ENCODE data around the gene PAM.

PAM gene

GRCh38 chr5:102781786-102782185 lies 26.7 kb downstream of the PAM start:
- DNase-seq (ENCODE audit: low spot score) = no peak

GRCh38 chr5:102782217-102782872 lies 27.2 kb downstream of the PAM start:
- DNase-seq (ENCODE audit: low spot score) = no peak

GRCh38 chr5:102787134-102787533 lies 32.0 kb downstream of the PAM start:
- DNase-seq (ENCODE audit: low spot score) = no peak

- DNase-seq (ENCODE audit: low spot score) = no peak
Observed at GRCh38 chr5:102788788-102789187, 33.7 kb downstream of the PAM start.

- no peak for DNase-seq (ENCODE audit: low spot score)
Observed at GRCh38 chr5:102789469-102789868, 34.4 kb downstream of the PAM start.

- DNase-seq (ENCODE audit: low spot score) = no peak
Observed at GRCh38 chr5:102790748-102791147, 35.6 kb downstream of the PAM start.

- DNase-seq (ENCODE audit: low spot score) = peak; percentile 35
Observed at GRCh38 chr5:102792705-102793104, 37.6 kb downstream of the PAM start.

GRCh38 chr5:102794047-102794446 lies 38.9 kb downstream of the PAM start:
- no peak for DNase-seq (ENCODE audit: low spot score)

- DNase-seq (ENCODE audit: low spot score) = no peak
Observed at GRCh38 chr5:102794677-102795331, 39.7 kb downstream of the PAM start.

- DNase-seq (ENCODE audit: low spot score) = no peak
Observed at GRCh38 chr5:102795526-102795925, 40.4 kb downstream of the PAM start.

- no peak for DNase-seq (ENCODE audit: low spot score)
Observed at GRCh38 chr5:102796009-102796408, 40.9 kb downstream of the PAM start.

GRCh38 chr5:102796498-102796897 lies 41.4 kb downstream of the PAM start:
- no peak for DNase-seq (ENCODE audit: low spot score)

GRCh38 chr5:102797322-102797884 lies 42.3 kb downstream of the PAM start:
- no peak for DNase-seq (ENCODE audit: low spot score)

- no peak for DNase-seq (ENCODE audit: low spot score)
Observed at GRCh38 chr5:102798104-102798785, 43.1 kb downstream of the PAM start.

GRCh38 chr5:102799017-102799416 lies 43.9 kb downstream of the PAM start:
- DNase-seq (ENCODE audit: low spot score) = no peak

GRCh38 chr5:102800427-102800826 lies 45.3 kb downstream of the PAM start:
- DNase-seq (ENCODE audit: low spot score) = no peak

GRCh38 chr5:102801371-102801770 lies 46.3 kb downstream of the PAM start:
- DNase-seq (ENCODE audit: low spot score) = peak; percentile 41

GRCh38 chr5:102802708-102803458 lies 47.8 kb downstream of the PAM start:
- no peak for DNase-seq (ENCODE audit: low spot score)

GRCh38 chr5:102807878-102808502 lies 52.9 kb downstream of the PAM start:
- DNase-seq (ENCODE audit: low spot score) = no peak

- DNase-seq (ENCODE audit: low spot score) = no peak
Observed at GRCh38 chr5:102809033-102809432, 53.9 kb downstream of the PAM start.

- no peak for DNase-seq (ENCODE audit: low spot score)
Observed at GRCh38 chr5:102811972-102812371, 56.9 kb downstream of the PAM start.

GRCh38 chr5:102813740-102814139 lies 58.6 kb downstream of the PAM start:
- no peak for DNase-seq (ENCODE audit: low spot score)
